Gastrocnemius medialis (tissue), 4 donors: Measurements from ENCODE around the gene CELF4.

Experiments used
- POLR2A ChIP-seq, 2 donors: fragments of 450-650 bp; IDR thresholded peaks; one replicate each; pipeline ENCODE4 v1.6.1; 2017; ENCODE audit warnings: antibody characterized with exemption in 2 of 2, mild to moderate bottlenecking in 2 of 2, moderate library complexity in 2 of 2
- TF ChIP-seq, protein P1 (sequence below), 5 experiments: fragments of 450-650 bp in 3 of 5; fragments of 200-600 bp in 2 of 5; sonication (generic) in 2 of 5; IDR thresholded peaks in 4 of 5; conservative IDR thresholded peaks in 1 of 5; 1 replicate in 4 of 5; 2 replicates in 1 of 5; pipeline ENCODE4 v1.5.1; 2016 to 2019; ENCODE audit warnings: antibody characterized with exemption in 5 of 5, mild to moderate bottlenecking in 3 of 5, moderate library complexity in 3 of 5

DNA sequence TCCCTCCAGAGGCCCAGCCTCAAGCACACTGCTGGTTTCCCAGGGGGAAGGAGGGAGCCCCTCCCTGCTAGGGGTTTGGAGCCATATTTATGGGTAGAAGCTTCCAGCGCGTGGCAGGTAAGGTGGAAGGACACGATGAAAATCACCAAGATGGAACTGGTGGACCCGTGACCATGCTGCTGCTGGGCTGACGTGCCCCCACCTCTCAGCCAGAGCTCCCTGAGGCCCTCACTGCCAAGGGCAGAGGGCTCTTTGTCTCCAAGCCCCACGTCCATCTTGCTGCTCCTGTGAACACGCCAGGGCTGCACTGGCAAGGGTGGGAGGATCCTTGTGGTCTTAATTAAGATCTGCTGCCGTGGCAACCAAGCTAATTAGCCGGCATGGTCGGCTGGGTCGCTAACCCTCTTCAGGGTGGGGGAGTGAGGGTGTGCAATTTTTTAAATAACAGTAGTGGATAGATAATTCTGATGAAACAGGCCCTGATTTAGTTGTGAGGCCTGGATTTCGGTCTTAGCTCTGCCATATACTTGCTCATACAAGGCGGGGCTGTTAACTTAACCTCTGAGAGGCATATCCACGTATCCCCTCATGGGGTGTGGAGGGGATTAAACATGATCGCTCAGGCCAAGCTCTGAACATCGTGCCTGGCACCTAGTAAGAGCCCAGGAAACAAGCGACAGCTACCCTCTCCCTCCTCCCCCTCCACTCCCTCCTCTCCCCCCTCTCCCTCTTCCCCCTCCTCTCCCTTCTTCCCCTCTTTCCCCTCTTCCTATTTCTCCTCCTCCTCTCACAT is 232.8 kb downstream of the CELF4 start:
- TF ChIP-seq, protein P1, sequence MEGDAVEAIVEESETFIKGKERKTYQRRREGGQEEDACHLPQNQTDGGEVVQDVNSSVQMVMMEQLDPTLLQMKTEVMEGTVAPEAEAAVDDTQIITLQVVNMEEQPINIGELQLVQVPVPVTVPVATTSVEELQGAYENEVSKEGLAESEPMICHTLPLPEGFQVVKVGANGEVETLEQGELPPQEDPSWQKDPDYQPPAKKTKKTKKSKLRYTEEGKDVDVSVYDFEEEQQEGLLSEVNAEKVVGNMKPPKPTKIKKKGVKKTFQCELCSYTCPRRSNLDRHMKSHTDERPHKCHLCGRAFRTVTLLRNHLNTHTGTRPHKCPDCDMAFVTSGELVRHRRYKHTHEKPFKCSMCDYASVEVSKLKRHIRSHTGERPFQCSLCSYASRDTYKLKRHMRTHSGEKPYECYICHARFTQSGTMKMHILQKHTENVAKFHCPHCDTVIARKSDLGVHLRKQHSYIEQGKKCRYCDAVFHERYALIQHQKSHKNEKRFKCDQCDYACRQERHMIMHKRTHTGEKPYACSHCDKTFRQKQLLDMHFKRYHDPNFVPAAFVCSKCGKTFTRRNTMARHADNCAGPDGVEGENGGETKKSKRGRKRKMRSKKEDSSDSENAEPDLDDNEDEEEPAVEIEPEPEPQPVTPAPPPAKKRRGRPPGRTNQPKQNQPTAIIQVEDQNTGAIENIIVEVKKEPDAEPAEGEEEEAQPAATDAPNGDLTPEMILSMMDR (IDR thresholded peaks at IDR 0.05 in 4 of 5, conservative IDR thresholded peaks at IDR 0.05 in 1 of 5), result no peak
- no peak for TF ChIP-seq POLR2A (IDR thresholded peaks at IDR 0.05)
